ENCODE measurements around the gene RAPGEF4. TPM values are rescaled to one million over a fixed set of nuclear protein-coding genes. Genes with fewer than 3 reads are reported as not detected.

The RAPGEF4 gene
- total RNA-seq, 1 experiment from 2014 or later, result not detected

- no TSS peak for BruUV-seq (replicated peaks)
- ChIA-PET CTCF (interaction anchor here (1.0 kb wide), 1 partner anchor 64 kb away, joined by 3 read pairs; no protein-coding TSS in a partner anchor), POLR2A (ENCODE audit: unreplicated experiment) (interaction anchor here (0.6 to 0.7 kb wide), 2 partner anchors 16 to 276 kb away, joined by 5 to 13 read pairs; no protein-coding TSS in a partner anchor)
- H3F3A ChIP-seq (ENCODE audit: insufficient read depth, low read depth), result peaks cover 33% of the 10 kb centered on the region
- H3K27ac ChIP-seq, result peak overlapping the region; percentile 90
- H3K9me3 ChIP-seq (ENCODE audit: insufficient read depth, low read depth), result no peaks in the 10 kb centered on the region
- intact Hi-C loops (cut with micrococcal nuclease; ENCODE audit: unreplicated experiment), result loop anchor here (1.0 to 5.0 kb wide), 3 partner anchors 20 to 64 kb away; no protein-coding TSS in a partner anchor
- DNase-seq, result peak in 1 of 2 experiments; percentile 44
- no peaks in the 10 kb centered on the region for H3K9me2 ChIP-seq (ENCODE audit: insufficient read depth)
- H3K4me1 ChIP-seq (replicated peaks; ENCODE audit: insufficient read depth), result peaks cover 67% of the 10 kb centered on the region
- no peaks in the 10 kb centered on the region for H4K20me1 ChIP-seq (ENCODE audit: insufficient read depth)
- no peaks in the 10 kb centered on the region for H3K27me3 ChIP-seq (ENCODE audit: insufficient read depth, low read depth)
- H3K4me3 ChIP-seq, result peak overlapping the region; percentile 2; the same call in 1 of the 2 replicates
- no peak for TF ChIP-seq CTCF (conservative IDR thresholded peaks at IDR 0.05)
- no peak for TF ChIP-seq EZH2 (IDR thresholded peaks at IDR 0.05; ENCODE audit: low read depth)
- H2AFZ ChIP-seq, result no peak overlapping the region
- no peaks in the 10 kb centered on the region for H3K36me3 ChIP-seq (ENCODE audit: low read depth)
- H3K4me2 ChIP-seq, result peak overlapping the region; percentile 59
- H3K79me2 ChIP-seq (ENCODE audit: low read depth), result no peaks in the 10 kb centered on the region
These were observed 260.8 kb downstream of the RAPGEF4 start for GRCh38 chr2:172996387-172996961.

GRCh38 chr2:172997031-172997430, 261.4 kb downstream of the RAPGEF4 start:
- H3K4me3 ChIP-seq, result no peak overlapping the region
- H3K4me2 ChIP-seq, result peak overlapping the region; percentile 59
- H3K4me1 ChIP-seq (replicated peaks; ENCODE audit: insufficient read depth), result peaks cover 67% of the 10 kb centered on the region
- no TSS peak for BruUV-seq (replicated peaks)
- CTCF ChIA-PET, result no interaction called here
- H3F3A ChIP-seq (ENCODE audit: insufficient read depth, low read depth), result peaks cover 33% of the 10 kb centered on the region
- peak overlapping the region; percentile 90 for H3K27ac ChIP-seq
- no peaks in the 10 kb centered on the region for H3K9me3 ChIP-seq (ENCODE audit: insufficient read depth, low read depth)
- TF ChIP-seq EZH2 (IDR thresholded peaks at IDR 0.05; ENCODE audit: low read depth), result no peak
- no peak for TF ChIP-seq CTCF (conservative IDR thresholded peaks at IDR 0.05)
- H3K9me2 ChIP-seq (ENCODE audit: insufficient read depth), result no peaks in the 10 kb centered on the region
- H2AFZ ChIP-seq, result no peak overlapping the region
- intact Hi-C loops (cut with micrococcal nuclease; ENCODE audit: unreplicated experiment), result loop anchor here (2.0 to 5.0 kb wide), 2 partner anchors 20 to 65 kb away; no protein-coding TSS in a partner anchor
- no peak for DNase-seq
- POLR2A ChIA-PET (ENCODE audit: unreplicated experiment), result no interaction called here
- H3K36me3 ChIP-seq (ENCODE audit: low read depth), result no peaks in the 10 kb centered on the region
- no peaks in the 10 kb centered on the region for H4K20me1 ChIP-seq (ENCODE audit: insufficient read depth)
- H3K27me3 ChIP-seq (ENCODE audit: insufficient read depth, low read depth), result no peaks in the 10 kb centered on the region
- H3K79me2 ChIP-seq (ENCODE audit: low read depth), result no peaks in the 10 kb centered on the region

GRCh38 chr2:172998547-172999272, 263.1 kb downstream of the RAPGEF4 start:
- DNase-seq, result peak; percentile 38 to 99
- H3K4me3 ChIP-seq, result 0 out of 2 replicates have a peak overlapping the region, but pooled peaks have one; percentile 3
- peaks cover 33% of the 10 kb centered on the region for H3F3A ChIP-seq (ENCODE audit: insufficient read depth, low read depth)
- no peaks in the 10 kb centered on the region for H4K20me1 ChIP-seq (ENCODE audit: insufficient read depth)
- TF ChIP-seq CTCF (conservative IDR thresholded peaks at IDR 0.05) (no peak), EZH2 (IDR thresholded peaks at IDR 0.05; ENCODE audit: low read depth) (no peak)
- H3K4me1 ChIP-seq (replicated peaks; ENCODE audit: insufficient read depth), result peaks cover 83% of the 10 kb centered on the region
- intact Hi-C loops (cut with micrococcal nuclease; ENCODE audit: unreplicated experiment), result loop anchor here (2.0 to 5.0 kb wide), 3 partner anchors 14 to 66 kb away; no protein-coding TSS in a partner anchor
- no peaks in the 10 kb centered on the region for H3K9me3 ChIP-seq (ENCODE audit: insufficient read depth, low read depth)
- no peaks in the 10 kb centered on the region for H3K9me2 ChIP-seq (ENCODE audit: insufficient read depth)
- no peak overlapping the region for H2AFZ ChIP-seq
- H3K79me2 ChIP-seq (ENCODE audit: low read depth), result no peaks in the 10 kb centered on the region
- no peaks in the 10 kb centered on the region for H3K36me3 ChIP-seq (ENCODE audit: low read depth)
- H3K4me2 ChIP-seq, result peak overlapping the region; percentile 59
- CTCF ChIA-PET, result interaction anchor here (1.6 kb wide), 1 partner anchor 20 kb away, joined by 5 read pairs; no protein-coding TSS in a partner anchor
- no TSS peak for BruUV-seq (replicated peaks)
- POLR2A ChIA-PET (ENCODE audit: unreplicated experiment), result interaction anchor here (0.8 kb wide), 1 partner anchor 50 kb away, joined by 9 read pairs; no protein-coding TSS in a partner anchor
- no peaks in the 10 kb centered on the region for H3K27me3 ChIP-seq (ENCODE audit: insufficient read depth, low read depth)
- peak overlapping the region; percentile 90 for H3K27ac ChIP-seq
